Fibroblast of skin of back (primary cell): ENCODE data around the gene VPS72. TPM values are rescaled to one million over a fixed set of nuclear protein-coding genes. Genes with fewer than 3 reads are reported as not detected.
"Not testable (repeated sequence)": the region's sequence is repeated elsewhere in the genome, so short reads cannot be mapped to it uniquely, and the experiment has no call there.

Experiments used
- DNase-seq: peaks from one replicate; pipeline ENCODE4 v3.0.0-alpha.2; 2013
- polyA plus RNA-seq, 2 experiments: library from polyadenylated mRNA; unstranded; fragments of 120-200 nt; gene quantifications; one replicate each; pipeline ENCODE4 v1.2.1, GENCODE V29; 2013; ENCODE audit not compliant: insufficient read length in 2 of 2

The VPS72 gene
- 53.7 TPM for polyA plus RNA-seq (2013, experiment 1 of 2; ENCODE audit: insufficient read length)
- 45.1 TPM for polyA plus RNA-seq (2013, experiment 2 of 2; ENCODE audit: insufficient read length)

DNA sequence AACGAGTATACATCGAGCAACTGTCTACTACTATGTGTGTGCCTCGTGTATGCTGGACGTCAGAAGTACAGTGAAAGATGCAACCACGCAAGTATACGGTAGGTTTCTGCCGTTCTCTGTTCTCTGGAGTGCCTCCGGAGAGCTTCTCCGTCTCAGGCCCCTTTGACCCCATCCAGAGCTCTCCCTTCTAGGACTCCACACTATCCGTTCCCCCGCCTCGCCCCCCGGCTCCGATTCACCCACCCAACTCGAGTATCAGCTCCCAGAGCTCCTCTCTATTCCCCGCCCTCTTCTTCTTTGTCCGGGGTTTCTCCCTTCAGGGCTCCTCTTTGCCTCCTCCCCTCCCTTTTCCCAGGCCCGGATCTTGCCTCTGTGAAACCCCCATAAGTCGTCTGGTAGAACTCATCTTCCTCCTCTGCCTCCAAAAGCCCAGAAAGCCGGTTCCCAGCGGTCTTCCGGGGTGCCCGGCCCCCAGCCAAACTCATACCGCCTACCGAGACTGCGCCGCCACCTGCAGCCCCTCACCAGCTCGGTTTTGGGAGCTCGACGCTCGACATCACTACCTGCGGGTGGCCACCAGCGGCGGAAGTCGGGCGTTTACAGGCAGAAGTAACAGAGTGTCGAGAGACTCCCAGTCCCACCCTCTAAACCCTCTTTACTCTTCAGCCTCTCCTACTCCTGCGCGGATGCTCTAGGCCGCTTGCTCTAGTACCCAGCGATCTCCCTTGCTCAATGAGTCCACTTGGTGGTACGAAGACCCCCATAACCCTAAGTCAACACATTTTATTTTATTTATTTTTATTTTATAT, at the start of gene VPS72:
Gene VPS72, minus strand, starts transcription at position 561 of the 809 bp plus-strand sequence. Its CDS starts 76 bp downstream, at position 485.
- peak; percentile 93 for DNase-seq

GRCh38 chr1:151238467-151238739, 48.4 kb upstream of the VPS72 start:
- DNase-seq: peak; percentile 78

DNA sequence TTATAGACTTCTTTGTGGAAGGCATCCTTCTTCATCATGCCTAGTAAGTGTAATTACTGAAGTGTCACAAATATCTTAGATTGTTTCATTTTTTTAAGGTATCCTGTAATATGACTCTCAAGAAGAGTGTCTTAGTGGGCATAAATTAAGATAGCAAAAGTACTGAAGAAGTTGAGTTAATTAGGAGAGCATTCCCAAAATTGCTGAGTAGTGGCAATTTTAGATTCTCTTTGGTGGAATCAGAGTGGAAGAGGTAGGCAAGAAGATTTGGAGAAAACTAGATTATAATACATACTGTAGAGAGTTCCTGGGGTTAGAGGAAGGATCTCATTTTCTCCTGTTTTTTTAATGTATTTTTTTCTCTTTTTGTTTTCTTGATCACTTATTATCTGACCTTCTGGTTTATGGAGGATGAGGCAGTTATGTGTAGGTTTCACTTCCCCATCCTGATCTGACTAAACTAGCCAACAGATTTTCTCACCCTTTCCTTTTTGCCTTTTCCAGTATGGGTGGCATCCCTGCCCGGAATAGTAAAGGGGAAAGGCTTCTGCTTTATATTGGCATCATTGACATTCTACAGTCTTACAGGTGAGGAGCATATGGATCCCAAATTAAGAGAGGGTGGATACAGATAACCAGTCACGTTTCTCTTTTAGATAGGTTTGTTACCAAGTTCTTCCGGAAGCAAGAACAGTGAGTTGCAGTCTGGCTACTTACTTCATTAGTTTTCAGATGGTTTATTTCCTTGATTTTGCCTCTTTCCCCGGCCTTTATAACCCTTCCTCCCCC, 47.9 kb upstream of the VPS72 start:
- no peak for DNase-seq

GRCh38 chr1:151235235-151235634, 45.2 kb upstream of the VPS72 start:
- DNase-seq: no peak

GRCh38 chr1:151222130-151222529, 32.1 kb upstream of the VPS72 start:
- peak; percentile 22 for DNase-seq

DNA sequence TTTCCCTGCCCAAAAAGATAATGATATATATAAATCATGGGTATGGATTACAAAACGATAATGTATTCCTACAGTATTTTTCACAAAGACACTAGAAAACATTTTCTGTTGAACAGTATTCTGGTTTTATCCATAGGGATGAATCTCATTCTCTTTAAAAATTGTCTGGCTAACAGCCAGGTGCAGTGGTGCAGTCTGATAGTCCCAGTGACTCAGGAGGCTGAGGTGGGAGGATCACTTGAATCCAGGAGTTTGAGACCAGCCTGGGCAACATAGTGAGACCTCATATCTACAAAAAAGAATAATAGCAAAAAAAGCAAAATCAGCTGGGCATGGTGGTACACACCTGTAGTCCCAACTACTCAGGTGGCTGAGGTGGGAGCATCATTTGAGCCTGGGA, 31.6 kb upstream of the VPS72 start:
- no peak for DNase-seq

- DNase-seq: no peak
Measured at GRCh38 chr1:151213560-151213959, 23.6 kb upstream of the VPS72 start.

DNA sequence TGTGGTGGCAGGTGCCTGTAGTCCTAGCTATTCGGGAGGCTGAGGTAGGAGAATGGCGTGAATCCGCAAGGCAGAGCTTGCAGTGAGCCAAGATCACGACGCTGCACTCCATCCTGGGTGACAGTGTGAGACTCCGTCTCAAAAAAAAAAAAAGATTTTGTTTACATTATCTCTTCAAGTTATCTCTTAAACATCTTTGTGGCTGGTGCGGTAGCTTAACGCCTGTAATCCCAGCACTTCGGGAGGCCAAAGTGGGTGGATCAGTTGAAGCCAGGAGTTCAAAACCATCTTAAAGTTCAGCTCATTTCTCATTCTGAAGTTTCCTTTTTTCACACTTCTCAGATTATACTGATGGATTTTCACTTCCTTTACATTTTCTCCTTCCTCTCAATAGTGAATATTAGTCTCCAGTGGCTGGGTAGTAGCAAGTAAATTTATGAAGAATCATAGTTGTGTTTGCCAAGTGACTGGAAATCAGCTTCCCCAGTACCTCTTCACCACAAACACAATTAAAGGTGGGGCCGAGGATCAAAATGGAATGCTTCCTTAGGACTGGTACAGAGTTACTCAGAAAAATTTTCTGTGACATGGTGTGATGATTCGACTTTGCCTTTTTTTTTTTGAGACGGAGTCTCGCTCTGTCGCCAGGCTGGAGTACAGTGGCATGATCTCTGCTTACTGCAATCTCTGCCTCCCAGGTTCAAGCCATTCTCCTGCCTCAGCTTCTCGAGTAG, 22.1 kb upstream of the VPS72 start:
- no peak for DNase-seq

DNA sequence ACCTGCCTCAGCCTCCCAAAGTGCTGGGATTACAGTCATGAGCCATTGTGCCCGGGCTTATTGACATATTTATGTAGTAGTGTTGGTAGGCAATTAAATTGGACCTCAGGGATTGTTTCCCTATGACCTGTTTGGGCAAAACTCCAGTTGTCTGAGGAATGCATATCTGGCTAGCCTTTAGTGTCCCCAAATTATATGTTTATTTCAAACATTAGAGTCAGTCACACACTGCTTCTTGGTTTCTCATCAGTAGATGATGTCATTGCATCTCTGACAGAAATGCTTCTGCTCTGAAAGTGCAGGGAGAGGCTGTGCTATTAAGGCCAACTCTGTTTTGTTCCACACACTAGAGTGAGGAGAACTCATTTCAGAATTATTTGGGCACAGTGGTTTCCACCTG, 20.8 kb upstream of the VPS72 start:
- DNase-seq: peak; percentile 23

DNA sequence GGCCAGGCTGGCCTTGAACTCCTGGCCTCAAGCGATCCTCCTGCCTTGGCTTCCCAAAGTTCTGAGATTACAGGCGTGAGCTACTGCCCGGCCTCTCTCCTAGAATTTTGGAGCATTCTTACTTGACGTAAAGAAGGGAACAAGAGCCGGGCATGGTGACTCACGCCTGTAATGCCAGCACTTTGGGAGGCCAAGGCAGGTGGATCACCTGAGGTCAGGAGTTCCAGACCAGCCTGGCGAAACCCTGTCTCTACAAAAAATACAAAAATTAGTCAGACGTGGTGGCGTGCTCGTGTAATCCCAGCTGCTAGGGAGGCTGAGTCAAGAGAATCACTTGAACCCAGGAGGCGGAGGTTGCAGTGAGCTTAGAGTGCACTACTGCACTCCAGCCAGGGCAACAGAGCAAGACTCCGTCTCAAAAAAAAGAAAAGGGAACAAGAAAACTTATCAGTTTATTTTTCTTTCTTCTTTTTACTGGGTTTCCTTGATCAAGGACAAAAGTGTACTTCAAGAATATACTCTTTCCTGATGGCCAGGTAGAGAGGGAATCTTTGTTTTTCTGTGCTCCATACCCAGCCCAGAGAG, 15.5 kb upstream of the VPS72 start:
- not testable (repeated sequence) for DNase-seq

GRCh38 chr1:151199873-151200581, 10.0 kb upstream of the VPS72 start:
- DNase-seq: peak; percentile 88

DNA sequence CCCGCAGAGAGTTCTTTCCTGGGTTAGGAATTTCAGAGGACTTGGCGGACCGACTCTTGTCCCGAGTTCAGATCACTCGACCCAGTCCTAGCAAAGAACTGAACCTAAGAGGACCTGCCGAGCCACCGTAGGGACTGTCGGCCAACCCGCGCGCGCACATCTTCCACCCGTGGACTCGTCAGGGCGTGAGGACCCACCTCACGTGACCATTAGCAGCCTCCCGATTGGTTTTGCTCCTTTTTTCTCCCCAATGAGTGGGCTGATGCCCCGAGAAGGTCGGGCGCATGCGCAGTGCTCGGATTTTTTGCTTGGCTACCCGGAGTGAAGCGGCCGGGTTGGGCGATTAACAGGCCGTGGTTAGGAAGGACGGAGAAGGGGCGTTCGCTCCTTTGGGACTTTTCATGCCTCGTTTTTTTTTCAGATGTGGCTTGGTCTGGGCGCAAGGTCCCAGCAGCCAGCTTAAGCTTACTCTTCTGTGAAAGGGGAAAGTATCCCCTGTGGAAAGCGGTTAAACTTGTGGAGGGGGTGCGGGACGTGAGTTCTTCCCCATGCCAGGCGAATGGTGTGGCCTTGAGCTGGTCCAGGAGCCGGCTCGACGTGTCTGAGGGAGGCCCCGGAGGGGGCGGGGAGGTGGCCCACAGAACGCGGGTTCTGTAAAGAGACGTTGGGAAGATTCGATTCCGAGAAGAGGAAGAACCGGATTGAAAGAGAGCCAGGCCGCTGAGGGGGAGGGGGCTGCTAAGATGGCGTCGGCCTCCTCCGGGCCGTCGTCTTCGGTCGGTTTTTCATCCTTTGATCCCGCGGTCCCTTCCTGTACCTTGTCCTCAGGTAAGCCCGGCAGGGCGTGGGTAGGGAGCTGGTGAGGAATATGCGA, 8.5 kb upstream of the VPS72 start, which contains the start of gene PIP5K1A:
Gene PIP5K1A, plus strand, starts transcription at position 299 of the 874 bp plus-strand sequence. Its CDS starts 445 bp downstream, at position 744.
- DNase-seq: peak; percentile 98

DNA sequence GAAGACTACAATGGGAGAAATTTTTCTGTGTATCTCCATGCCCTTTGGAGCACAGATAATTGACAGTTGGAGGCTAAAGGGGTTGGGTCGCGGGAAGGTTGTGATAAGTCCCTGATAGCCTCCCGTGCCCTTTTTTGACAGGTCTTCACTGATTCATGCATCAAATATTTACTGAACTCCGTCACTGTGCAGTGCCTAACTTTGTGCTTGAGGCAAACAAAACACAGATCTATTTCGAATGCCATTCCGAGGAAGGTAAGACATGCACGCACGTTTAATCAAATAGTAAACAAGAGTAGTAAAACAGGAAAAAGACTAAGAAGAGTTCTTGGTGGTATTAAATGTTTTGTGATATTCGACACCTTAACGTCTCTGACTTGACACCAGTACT, 7.9 kb upstream of the VPS72 start:
- no peak for DNase-seq

- DNase-seq: peak; percentile 89
Measured at GRCh38 chr1:151196292-151196800, 6.3 kb upstream of the VPS72 start.

DNA sequence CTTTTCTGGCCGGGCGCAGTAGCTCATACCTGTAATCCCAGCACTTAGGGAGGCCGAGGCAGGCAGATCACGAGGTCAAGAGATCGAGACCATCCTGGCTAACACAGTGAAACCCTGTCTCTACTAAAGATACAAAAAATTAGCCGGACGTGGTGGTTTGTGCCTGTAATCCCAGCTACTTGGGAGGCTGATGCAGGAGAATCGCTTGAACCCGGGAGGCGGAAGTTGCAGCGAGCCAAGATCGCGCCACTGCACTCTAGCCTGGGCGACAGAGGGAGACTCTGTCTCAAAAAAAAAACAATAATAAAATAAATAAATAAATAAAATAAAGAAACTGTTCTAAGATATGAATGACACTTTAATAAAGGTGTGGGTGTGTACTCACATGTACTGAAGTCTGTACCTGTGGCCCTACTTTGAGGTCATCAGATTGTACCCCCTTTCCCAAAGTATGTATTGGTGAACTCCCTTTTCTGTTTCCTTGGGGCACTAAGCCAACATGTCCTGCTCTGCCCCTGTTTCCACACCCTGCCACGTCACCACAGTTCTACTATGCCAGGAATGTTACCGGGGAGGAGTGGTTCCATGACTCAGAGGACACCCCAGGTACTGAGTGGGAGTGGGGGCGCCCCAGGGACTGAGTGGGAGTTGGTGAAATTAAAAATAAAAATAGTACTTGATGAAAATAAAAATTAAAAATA, 5.0 kb upstream of the VPS72 start:
- peak; percentile 92 for DNase-seq

- no peak for DNase-seq
Measured at GRCh38 chr1:151193856-151194255, 3.9 kb upstream of the VPS72 start.

GRCh38 chr1:151193304-151193703, 3.3 kb upstream of the VPS72 start:
- DNase-seq: no peak

DNA sequence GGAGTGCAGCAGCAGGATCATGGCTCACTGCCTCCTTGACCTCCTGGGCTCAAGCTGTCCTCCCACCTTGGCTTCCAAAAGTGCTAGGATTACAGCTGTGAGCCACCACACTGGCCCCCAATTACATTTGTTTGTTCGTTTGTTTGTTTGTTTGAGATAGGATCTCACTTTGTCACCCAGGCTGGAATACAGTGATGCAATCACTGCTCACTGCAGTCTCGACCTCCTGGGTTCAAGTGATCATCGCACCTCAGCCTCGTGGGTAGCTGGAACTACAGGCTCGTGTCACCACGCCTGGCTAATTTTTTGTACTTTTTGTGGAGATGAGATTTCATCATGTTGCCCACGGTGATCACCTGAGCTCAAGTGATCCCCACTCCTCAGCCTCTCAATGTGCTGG, 2.0 kb upstream of the VPS72 start:
- no peak for DNase-seq

DNA sequence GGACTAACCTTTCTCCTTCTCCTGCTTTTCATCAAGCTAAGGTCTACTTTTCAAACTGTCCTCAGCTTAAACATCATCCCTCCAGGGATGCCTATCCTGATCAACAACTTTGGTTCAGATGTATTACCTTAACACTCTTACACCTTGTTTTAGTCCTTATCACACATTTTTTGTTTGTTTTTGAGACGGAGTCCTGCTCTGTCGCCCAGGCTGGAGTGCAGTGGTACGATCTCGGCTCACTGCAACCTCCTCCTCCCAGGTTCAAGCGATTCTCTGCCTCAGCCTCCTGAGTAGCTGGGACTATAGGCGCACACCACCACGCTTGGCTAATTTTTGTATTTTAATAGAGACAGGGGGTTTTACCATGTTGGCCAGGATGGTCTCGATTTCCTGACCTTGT, 1.3 kb downstream of the VPS72 start:
- DNase-seq: not testable (repeated sequence)

DNA sequence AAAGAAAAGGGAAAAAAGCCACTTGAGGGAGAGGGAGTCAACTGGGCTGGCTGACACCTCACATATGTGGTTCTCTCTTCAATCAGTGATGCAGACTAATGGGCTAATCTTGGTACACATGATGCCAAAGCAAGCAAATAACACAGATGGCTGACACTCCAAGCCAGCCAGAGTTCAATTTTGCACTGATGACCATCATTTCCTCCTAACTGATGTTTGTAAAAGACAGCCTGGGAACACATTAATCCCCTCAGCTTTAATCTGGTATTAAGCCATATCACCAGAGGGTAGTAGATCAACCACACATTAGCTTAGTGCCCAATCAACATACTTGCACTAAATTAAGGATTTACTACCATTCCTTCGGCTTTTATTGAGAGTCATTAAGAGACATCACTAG, 2.8 kb downstream of the VPS72 start:
- DNase-seq: no peak
